ENCODE measurements around the gene COQ6.
"Not testable (repeated sequence)": the region's sequence is repeated elsewhere in the genome, so short reads cannot be mapped to it uniquely, and the experiment has no call there.

The COQ6 gene

GRCh38 chr14:73988065-73988464, 38.0 kb downstream of the COQ6 start:
- no peak for DNase-seq (ENCODE audit: low spot score)

GRCh38 chr14:73988656-73989055, 38.6 kb downstream of the COQ6 start:
- DNase-seq (ENCODE audit: low spot score), result not testable (repeated sequence)

GRCh38 chr14:73991092-73991491, 41.0 kb downstream of the COQ6 start:
- no peak for DNase-seq (ENCODE audit: low spot score)

- DNase-seq (ENCODE audit: low spot score), result not testable (repeated sequence)
These were observed 44.8 kb downstream of the COQ6 start for GRCh38 chr14:73994926-73995325.

GRCh38 chr14:73995977-73996378, 45.9 kb downstream of the COQ6 start:
- no peak for DNase-seq (ENCODE audit: low spot score)

GRCh38 chr14:73996731-73997107, 46.6 kb downstream of the COQ6 start:
- no peak for DNase-seq (ENCODE audit: low spot score)

GRCh38 chr14:73997108-73997943, 47.2 kb downstream of the COQ6 start:
- DNase-seq (ENCODE audit: low spot score), result no peak

GRCh38 chr14:73997944-73998447, 47.9 kb downstream of the COQ6 start:
- no peak for DNase-seq (ENCODE audit: low spot score)

- DNase-seq (ENCODE audit: low spot score), result no peak
These were observed 48.6 kb downstream of the COQ6 start for GRCh38 chr14:73998726-73999125.

GRCh38 chr14:74005664-74006063, 55.6 kb downstream of the COQ6 start:
- not testable (repeated sequence) for DNase-seq (ENCODE audit: low spot score)

- DNase-seq (ENCODE audit: low spot score), result no peak
These were observed 58.9 kb downstream of the COQ6 start for GRCh38 chr14:74008843-74009499.
